Measurements from ENCODE around the gene FAM199X.
"Not testable (repeated sequence)": the region's sequence is repeated elsewhere in the genome, so short reads cannot be mapped to it uniquely, and the experiment has no call there.

FAM199X gene

DNA sequence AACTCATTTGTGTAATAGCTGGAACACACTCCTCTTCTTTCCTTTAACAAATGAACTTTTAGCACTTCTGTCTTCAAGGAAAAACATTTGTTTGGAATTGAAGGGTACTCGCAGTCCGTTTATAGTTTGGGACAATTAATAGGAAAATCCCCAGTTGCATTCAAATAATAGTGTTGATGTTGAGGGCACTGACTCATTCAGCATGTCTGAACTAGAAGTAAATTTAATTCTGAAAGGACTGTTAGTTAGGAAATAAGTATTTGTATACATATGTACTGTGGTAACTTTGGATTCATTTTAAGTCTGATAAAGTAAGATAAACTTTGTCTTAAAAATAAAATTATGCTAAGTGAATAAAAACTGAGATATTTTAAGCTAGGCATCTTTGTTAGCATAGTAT is 27.2 kb downstream of the FAM199X start:
- no peak for DNase-seq

- no peak for DNase-seq
Observed at GRCh38 chrX:104195013-104195412, 28.8 kb downstream of the FAM199X start.

GRCh38 chrX:104195489-104196084 is 29.3 kb downstream of the FAM199X start:
- DNase-seq, result no peak

DNA sequence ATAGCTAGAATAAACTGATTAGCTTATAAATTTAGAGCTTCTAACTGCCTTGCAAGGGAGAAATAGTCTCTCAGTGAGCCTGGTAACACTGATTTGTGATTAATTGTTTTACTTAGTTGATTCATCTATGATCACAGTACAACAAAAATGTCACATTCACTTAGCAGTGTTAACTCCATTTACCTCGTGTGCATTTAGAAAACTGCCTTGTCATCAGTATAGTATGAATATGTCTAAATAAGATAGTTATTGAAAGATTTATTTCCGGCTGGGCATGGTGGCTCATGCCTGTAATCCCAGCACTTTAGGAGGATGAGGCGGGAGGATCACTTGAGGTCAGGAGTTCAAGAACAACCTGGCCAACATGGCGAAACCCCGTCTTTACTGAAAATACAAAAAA is 39.3 kb downstream of the FAM199X start:
- DNase-seq, result no peak

DNA sequence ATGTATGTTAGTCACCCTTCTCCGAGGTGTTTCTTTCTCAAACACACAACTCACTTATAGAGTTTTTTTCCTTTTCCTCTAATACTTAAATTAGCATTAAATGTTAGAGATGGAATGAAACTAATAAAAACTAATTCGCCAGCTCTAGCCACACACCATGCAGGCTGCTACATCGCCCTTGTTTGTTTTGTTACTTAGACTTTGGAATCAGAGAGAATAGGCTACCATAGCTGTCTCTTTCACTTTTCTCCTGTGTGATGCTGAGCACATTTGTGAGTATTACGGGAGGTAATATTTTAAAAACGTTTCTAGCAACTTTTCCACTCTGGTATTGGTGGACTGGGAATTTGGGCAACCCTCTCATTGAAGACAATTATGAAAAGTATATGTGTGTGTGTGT is 44.9 kb downstream of the FAM199X start:
- no peak for DNase-seq

GRCh38 chrX:104230060-104230459 is 63.8 kb downstream of the FAM199X start:
- DNase-seq, result not testable (repeated sequence)
